Fibroblast of skin of scalp (primary cell): ENCODE measurements around the gene FBP2.
"Not testable (repeated sequence)": the region's sequence is repeated elsewhere in the genome, so short reads cannot be mapped to it uniquely, and the experiment has no call there.

ENCODE experiments used
- DNase-seq: peaks from one replicate; pipeline ENCODE4 v3.0.0-alpha.2; 2013

FBP2 gene

GRCh38 chr9:94560237-94560636, 33.4 kb downstream of the FBP2 start:
- DNase-seq: no peak

GRCh38 chr9:94557376-94557775, 36.2 kb downstream of the FBP2 start:
- DNase-seq: no peak

DNA sequence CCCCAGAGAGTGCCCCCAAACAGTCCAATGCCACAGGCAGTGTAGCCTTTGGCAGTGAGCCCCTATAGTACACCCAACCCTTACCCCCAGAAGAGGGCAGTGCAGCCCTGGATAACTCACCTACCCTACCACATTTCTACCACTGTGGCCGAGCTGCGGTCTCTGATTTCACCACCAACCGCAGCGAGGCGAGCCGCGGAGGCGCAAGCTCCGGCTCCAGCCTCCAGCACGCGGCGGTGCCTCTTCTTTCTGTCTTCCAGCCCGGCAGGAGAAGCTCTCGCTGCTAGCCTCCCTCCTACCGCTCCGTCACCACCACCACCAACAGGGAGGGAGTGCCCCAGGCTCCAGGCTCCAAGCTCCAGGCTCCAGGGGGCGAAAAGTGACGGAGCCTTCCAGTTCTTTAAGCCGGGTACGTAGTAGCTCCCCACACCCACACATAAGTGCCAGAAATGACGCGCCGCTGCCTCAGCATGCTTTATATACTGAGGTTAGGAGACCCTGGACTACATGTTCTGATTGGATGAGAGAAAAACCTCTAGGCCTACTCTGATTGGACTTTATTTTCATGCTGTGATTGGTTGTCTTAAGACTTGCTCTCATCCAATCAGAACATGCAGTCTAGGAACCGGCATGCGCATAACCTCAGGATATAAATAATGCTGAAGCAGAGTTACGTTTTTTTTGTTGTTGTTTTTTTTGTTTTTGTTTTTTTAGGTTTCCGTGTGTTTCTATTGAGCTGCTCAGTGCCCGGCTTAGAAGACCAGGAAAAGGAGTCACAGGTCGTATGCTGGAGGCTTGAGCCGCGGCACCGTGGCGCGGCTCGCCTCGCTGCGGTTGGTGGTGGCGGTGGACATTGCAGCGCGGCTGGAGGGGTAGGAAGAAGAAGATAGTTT, 38.9 kb downstream of the FBP2 start, which contains the start of gene PCAT7:
TSS of gene PCAT7 (plus strand) at position 645 of the 893 bp plus-strand sequence.
- DNase-seq: peak; percentile 68

DNA sequence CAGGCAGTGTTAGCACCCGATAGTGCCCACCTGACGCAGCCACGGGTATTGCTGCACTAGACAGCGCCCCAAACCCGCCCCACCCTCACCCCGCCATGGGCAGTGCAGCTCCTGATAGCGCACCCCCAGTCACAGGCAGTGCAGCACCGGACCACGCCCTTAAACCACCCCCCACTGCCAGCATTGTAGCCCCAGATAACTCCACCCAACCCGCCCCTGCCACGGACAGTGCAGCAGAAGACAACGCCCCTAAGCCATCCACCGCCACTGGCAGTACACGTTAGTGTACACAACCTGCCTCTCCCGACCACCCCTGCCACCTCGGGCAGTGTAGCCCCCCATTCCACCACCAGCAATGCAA, 39.6 kb downstream of the FBP2 start:
- DNase-seq: no peak

DNA sequence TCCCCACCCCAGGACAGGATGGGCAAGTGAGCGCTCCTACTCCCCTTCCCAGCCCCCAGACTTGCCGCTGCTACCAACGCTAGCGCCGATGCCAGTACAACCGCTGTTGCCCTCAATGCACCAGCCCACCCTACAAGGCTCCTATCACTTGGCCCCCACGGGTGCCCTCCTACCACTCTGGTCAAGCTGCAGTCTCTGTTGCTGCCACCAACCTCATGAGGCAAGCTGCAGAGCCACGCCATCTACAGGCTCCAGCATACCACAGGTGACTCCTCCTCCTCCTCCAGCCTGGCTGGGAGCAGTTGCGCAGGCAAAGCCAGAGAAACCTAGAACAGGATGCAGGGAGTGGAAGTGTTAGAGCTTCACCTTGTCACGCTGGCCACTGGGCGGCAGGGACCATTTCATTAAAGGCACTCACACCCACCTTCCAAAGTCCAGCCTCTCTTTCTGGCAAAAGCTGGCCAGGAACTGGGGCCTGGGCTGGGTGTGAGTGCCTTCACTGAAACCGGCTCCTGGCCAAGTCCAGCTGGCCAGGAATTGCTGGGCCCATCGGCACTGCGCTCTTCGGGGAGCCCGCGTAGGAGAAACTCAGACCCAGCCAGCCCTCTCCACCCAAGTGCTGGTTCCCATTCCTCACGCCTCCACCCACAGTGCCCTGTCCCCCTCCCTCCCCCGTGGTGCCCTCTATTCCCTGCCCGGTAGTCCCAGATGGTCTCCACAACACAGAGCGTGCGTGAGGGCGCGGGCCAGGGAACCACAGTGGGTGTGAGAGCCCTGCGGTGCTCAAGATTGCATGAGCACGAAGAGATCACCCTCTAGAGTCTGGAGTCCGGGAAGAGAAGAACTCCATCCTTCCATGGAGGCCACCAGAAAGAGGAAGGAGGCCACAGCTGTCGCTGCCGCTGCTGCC, 40.3 kb downstream of the FBP2 start:
- DNase-seq: no peak

DNA sequence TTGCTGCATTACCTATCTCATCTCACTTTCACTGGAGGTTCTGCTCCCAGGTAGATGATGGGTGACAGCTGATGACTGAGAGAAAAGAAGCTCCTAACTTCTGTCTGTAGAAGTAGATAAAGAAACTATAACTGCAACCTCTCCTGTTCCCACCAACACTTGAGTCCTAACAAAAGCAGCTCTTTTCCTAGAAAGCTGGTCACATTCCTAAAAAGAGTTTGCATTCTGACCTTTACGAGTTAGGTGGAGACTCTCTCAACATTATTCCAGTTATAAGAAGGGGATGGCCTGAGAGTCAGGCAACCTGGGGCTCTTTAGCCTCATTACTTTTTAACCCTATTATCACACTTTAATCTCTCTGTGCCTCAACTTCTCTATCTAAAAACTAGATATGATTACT, 47.7 kb downstream of the FBP2 start:
- DNase-seq: no peak

GRCh38 chr9:94544335-94544734, 49.3 kb downstream of the FBP2 start:
- DNase-seq: not testable (repeated sequence)

GRCh38 chr9:94538908-94539307, 54.7 kb downstream of the FBP2 start:
- no peak for DNase-seq

GRCh38 chr9:94534901-94535300, 58.7 kb downstream of the FBP2 start:
- peak; percentile 48 for DNase-seq

DNA sequence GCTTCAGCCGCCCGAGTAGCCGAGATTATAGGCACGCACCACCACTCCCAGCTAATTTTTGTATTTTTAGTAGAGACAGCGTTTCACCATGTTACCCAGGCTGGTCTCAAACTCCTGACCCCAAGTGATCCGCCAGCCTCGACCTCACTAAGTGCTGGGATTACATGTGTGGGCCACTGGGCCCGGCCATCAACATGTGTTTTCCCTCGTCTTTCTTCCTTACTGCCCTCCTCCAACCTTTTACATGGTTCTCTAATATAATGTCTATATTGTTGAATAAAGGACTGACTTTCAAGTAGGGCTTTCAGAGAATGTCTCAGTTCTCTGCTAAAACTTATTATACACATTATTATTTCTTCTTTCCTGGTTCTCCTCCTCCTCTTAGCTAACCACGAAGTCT, 60.0 kb downstream of the FBP2 start:
- DNase-seq: no peak

DNA sequence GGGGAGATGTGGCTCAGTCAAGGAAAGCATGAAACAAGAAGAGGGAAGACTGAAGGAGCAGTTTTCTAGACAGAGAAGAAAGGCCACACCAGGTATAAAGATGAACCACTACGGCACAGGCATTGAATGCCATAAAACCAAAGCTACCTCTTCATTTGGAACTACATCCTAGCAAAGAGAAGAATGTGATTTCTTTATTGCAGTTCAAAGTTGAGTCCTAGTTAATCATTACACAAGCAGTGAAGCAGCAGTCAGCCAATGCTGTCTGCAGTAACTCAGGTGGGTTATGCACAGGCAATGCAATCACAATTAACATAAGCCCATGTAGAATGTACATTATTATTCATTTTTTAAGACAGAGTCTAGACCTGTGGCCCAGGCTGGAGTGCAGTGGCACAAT, 60.5 kb downstream of the FBP2 start:
- DNase-seq: no peak

GRCh38 chr9:94528886-94529285, 64.7 kb downstream of the FBP2 start:
- no peak for DNase-seq

- no peak for DNase-seq
Observed at GRCh38 chr9:94526951-94527350, 66.7 kb downstream of the FBP2 start.

DNA sequence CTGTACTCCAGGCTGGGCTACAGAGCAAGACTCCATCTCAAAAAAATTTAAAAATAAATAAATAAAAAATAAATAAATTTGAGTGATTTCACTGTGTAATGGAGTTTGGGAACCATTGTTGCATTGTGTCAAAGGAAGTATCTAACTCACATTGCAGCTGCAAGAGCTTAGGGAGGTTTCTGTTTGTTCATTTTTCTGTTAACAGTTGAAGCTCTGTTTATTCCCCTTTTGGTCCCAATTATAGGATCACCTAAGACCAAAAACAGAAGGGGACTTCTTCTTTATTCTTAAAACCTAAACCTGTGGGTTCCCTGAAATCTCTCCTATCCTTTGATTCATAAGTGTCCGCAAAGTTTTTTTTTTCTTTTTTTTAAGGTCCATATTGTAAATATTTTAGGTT, 67.4 kb downstream of the FBP2 start:
- no peak for DNase-seq

DNA sequence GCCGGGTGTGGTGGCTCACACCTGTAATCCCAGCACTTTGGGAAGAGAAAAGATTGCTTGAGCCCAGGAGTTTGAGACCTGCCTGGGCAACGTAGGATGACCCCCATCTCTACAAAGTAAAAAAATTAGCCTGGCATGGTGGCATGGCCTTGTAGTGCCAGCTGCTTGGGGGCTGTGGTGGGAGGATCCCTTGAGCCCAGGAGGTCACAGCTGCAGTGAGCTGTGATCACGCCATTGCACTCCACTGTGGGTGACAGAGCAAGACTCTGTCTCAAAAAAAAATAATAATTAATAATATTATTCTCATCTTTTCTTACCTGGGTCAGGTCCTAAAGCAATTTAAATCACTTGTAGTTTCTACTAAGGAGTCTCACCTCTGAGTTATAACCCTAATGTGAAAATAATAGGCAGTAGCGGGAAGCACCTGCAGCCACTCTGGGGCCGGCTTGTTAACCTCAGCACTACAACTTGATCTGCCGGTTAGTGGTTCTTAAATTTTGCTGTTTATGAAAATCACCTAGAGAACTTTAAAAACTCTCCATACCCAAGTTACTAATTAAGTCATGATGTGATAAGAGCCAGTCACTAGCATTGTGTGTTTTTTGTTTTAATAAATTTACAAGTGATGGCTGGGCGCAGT, 68.1 kb downstream of the FBP2 start:
- no peak for DNase-seq

GRCh38 chr9:94517254-94517653, 76.4 kb downstream of the FBP2 start:
- no peak for DNase-seq

GRCh38 chr9:94514722-94515121, 78.9 kb downstream of the FBP2 start:
- no peak for DNase-seq

GRCh38 chr9:94511955-94512265, 81.7 kb downstream of the FBP2 start:
- DNase-seq: no peak

- DNase-seq: peak; percentile 82
Observed at GRCh38 chr9:94511134-94511954, 82.3 kb downstream of the FBP2 start.
